ENCODE results near the gene RGS12. TPM values are rescaled to one million over a fixed set of nuclear protein-coding genes. Genes with fewer than 3 reads are reported as not detected.

Gene RGS12
- polyA plus RNA-seq, 2 of the 4 experiments (the other 2 are of a cell fraction) = 7.4 to 8.9 TPM

GRCh38 chr4:3340038-3340699, 47.3 kb downstream of the RGS12 start:
- no peaks in the 10 kb centered on the region for H3K9me3 ChIP-seq
- ChIA-PET CTCF (interaction anchor here (1.4 kb wide), 1 partner anchor 103 kb away, joined by 4 read pairs; no protein-coding TSS in a partner anchor), POLR2A (no interaction called here)
- no peak overlapping the region for H3K4me2 ChIP-seq
- TF ChIP-seq TP53 (CRISPR knock-in tag; IDR thresholded peaks at IDR 0.05) (no peak), ZSCAN20 (CRISPR knock-in tag; IDR thresholded peaks at IDR 0.05) (no peak), EHMT2 (IDR thresholded peaks at IDR 0.05; ENCODE audit: low read depth) (no peak)
- H3K4me3 ChIP-seq = no peak overlapping the region
- H3K4me1 ChIP-seq = peaks cover 28% of the 10 kb centered on the region
- no peak for DNase-seq (ENCODE audit: low read depth in 1 of 2, low spot score in 1 of 2)
- WGBS (ENCODE audit: missing lambda C conversion rate) = 95% methylated on average over 21 of the region's 28 CpGs
- ATAC-seq = no peak
- no peak for FAIRE-seq
- H3K27ac ChIP-seq = peak overlapping the region in 1 of 2 experiments; percentile 69; a peak in 3 of 6 replicates

DNA sequence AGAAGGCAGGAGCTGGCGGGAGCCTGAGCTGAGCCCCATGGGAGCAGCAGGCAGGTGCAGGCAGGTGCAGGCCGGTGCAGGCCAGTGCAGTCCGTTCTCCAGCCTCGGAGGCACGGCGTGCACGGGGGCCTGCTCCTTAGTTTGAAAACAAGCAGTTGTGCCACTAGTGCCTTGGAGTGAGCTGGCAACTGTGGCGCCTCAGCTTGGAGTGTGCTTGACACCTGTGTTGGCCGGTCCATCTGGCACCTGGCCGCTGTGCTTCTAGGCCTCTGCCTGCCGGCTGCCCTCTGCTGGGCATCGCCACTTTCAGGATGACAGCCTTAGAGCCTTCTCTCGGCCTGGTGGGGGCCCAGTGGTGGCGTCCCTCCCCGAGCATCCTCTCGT, 47.9 kb downstream of the RGS12 start:
- peaks cover 28% of the 10 kb centered on the region for H3K4me1 ChIP-seq
- H3K4me3 ChIP-seq = no peak overlapping the region
- POLR2A ChIA-PET = no interaction called here
- ATAC-seq (peak in 1 of 2 experiments; percentile 58; a peak in 3 of 6 replicates), FAIRE-seq (no peak), DNase-seq (ENCODE audit: low read depth in 1 of 2, low spot score in 1 of 2) (peak in 1 of 2 experiments; percentile 14)
- 80% methylated on average over 7 of the region's 16 CpGs for WGBS (ENCODE audit: missing lambda C conversion rate)
- H3K9me3 ChIP-seq = no peaks in the 10 kb centered on the region
- TF ChIP-seq, protein P1, sequence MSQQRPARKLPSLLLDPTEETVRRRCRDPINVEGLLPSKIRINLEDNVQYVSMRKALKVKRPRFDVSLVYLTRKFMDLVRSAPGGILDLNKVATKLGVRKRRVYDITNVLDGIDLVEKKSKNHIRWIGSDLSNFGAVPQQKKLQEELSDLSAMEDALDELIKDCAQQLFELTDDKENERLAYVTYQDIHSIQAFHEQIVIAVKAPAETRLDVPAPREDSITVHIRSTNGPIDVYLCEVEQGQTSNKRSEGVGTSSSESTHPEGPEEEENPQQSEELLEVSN (IDR thresholded peaks at IDR 0.05; ENCODE audit: borderline replicate concordance, low read depth) = no peak
- TF ChIP-seq HOXB5 (CRISPR knock-in tag; IDR thresholded peaks at IDR 0.05) (no peak), EHMT2 (IDR thresholded peaks at IDR 0.05; ENCODE audit: low read depth) (no peak), ELK1 (IDR thresholded peaks at IDR 0.05; ENCODE audit: low read depth, low read length) (no peak), POLR2A (IDR thresholded peaks at IDR 0.05; ENCODE audit: low read length) (no peak), BHLHE40 (IDR thresholded peaks at IDR 0.05; ENCODE audit: low read depth, low read length) (no peak), ZSCAN20 (CRISPR knock-in tag; IDR thresholded peaks at IDR 0.05) (no peak), ZC3H11A (IDR thresholded peaks at IDR 0.05) (no peak), NR3C1 (IDR thresholded peaks at IDR 0.05) (no peak), JUNB (IDR thresholded peaks at IDR 0.05) (no peak), HOXB13 (CRISPR knock-in tag; IDR thresholded peaks at IDR 0.05; ENCODE audit: low read depth) (no peak), PHF8 (IDR thresholded peaks at IDR 0.05; ENCODE audit: borderline replicate concordance, low read depth) (no peak)
- H3K27ac ChIP-seq = peak overlapping the region; percentile 40 to 69; a peak in 4 of 6 replicates
- no peak overlapping the region for H3K4me2 ChIP-seq
- CTCF ChIA-PET = interaction anchor here (1.4 kb wide), 1 partner anchor 103 kb away, joined by 4 read pairs; no protein-coding TSS in a partner anchor

DNA sequence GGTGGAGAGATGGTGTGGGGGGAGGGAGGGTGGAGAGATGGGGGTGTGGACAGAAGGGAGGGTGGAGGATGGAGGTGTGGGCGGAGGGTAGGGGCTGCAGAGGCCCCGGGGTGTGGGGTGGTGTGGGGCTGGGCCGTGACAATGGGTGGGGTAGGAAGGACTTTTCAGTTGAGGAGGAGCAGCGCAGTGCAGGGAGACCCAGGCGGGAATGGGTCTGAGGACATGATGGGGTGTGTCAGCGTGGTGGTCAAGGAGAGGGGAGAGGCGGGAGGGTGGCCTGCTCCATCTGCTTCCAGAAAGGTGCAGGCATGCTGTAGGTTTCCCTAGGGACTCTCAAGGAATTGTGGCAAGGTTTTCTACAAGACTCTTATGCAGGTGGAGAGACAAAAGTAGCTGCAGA, 48.9 kb downstream of the RGS12 start:
- ChIA-PET CTCF (no interaction called here), POLR2A (no interaction called here)
- Histone ChIP-seq H3K9me3 (no peaks in the 10 kb centered on the region), H3K4me1 (peaks cover 28% of the 10 kb centered on the region), H3K27ac (peak overlapping the region; percentile 70 to 84), H3K4me3 (no peak overlapping the region), H3K4me2 (peak overlapping the region; percentile 60)
- ATAC-seq = peak; percentile 57 to 62
- 37% methylated on average over 4 of the region's 7 CpGs for WGBS (ENCODE audit: missing lambda C conversion rate)
- no peak for DNase-seq (ENCODE audit: low read depth in 1 of 2, low spot score in 1 of 2)
- no peak for FAIRE-seq
- TF ChIP-seq ZNF302 (CRISPR knock-in tag; IDR thresholded peaks at IDR 0.05) = no peak
- no peak for TF ChIP-seq HOXB5 (CRISPR knock-in tag; IDR thresholded peaks at IDR 0.05)
- TF ChIP-seq RNF2 (IDR thresholded peaks at IDR 0.05; ENCODE audit: borderline replicate concordance, low read depth) = no peak
- TF ChIP-seq, protein P2, sequence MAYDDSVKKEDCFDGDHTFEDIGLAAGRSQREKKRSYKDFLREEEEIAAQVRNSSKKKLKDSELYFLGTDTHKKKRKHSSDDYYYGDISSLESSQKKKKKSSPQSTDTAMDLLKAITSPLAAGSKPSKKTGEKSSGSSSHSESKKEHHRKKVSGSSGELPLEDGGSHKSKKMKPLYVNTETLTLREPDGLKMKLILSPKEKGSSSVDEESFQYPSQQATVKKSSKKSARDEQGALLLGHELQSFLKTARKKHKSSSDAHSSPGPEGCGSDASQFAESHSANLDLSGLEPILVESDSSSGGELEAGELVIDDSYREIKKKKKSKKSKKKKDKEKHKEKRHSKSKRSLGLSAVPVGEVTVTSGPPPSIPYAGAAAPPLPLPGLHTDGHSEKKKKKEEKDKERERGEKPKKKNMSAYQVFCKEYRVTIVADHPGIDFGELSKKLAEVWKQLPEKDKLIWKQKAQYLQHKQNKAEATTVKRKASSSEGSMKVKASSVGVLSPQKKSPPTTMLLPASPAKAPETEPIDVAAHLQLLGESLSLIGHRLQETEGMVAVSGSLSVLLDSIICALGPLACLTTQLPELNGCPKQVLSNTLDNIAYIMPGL (CRISPR knock-in tag; IDR thresholded peaks at IDR 0.05; ENCODE audit: borderline replicate concordance) = no peak
- no peak for TF ChIP-seq EHF (CRISPR knock-in tag; IDR thresholded peaks at IDR 0.05)
- TF ChIP-seq SREBF2 (IDR thresholded peaks at IDR 0.05) = no peak
- TF ChIP-seq GATA3 (IDR thresholded peaks at IDR 0.05; ENCODE audit: borderline replicate concordance) = no peak
- TF ChIP-seq CBX2 (IDR thresholded peaks at IDR 0.05; ENCODE audit: borderline replicate concordance, low read depth) = no peak
- no peak for TF ChIP-seq MAZ (IDR thresholded peaks at IDR 0.05; ENCODE audit: borderline replicate concordance, low read depth, low read length)
- no peak for TF ChIP-seq ZC3H11A (IDR thresholded peaks at IDR 0.05)
- no peak for TF ChIP-seq USF2 (IDR thresholded peaks at IDR 0.05)
- TF ChIP-seq CEBPB (IDR thresholded peaks at IDR 0.05) = no peak
- no peak for TF ChIP-seq RFX5 (IDR thresholded peaks at IDR 0.05)
- no peak for TF ChIP-seq RCOR1 (IDR thresholded peaks at IDR 0.05; ENCODE audit: low read depth, low read length)
- no peak for TF ChIP-seq HOXA7 (CRISPR knock-in tag; IDR thresholded peaks at IDR 0.05)
- TF ChIP-seq JUN (IDR thresholded peaks at IDR 0.05) = no peak

Measured in A549 (cell line).